GM21390 (cell line): Measurements from ENCODE around the gene NUDT17.
"Not testable (repeated sequence)": the region's sequence is repeated elsewhere in the genome, so short reads cannot be mapped to it uniquely, and the experiment has no call there.

Source experiments
- ATAC-seq: cut with Tn5 transposase; IDR thresholded peaks from one replicate; pipeline ENCODE4 v1.9.1; 2021; ENCODE audit not compliant: unreplicated experiment

The NUDT17 gene

DNA sequence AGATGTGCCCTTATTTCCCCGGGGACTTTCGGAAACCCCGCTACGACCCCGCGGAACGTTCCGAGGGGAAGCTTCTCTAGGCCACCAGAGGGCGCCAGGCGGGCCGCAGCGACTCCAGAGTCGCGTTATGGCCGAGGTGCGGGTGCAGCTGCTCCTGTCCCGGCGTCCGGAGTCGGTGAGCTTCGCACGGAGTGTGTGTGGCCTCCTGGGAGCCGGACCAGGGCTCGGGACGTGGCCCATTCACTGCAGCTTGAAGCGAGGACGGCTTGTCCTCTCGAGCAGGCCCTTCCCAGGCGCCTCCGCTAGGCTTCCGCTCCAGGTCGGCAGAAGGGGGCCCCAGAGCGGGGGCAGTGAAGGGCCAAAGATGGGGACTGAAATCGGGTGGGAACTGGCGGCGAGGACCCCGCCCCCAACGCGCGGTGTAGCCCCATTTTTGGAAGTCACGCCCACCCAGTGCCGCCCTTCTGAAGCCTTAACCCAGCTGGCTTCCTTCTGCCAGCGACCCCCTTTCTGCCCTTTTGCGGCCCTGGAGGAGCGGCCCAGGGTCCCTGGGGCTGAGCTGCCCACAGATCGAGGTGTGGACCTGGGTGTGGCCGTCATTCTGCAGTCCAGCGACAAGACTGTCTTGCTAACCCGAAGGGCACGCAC lies at the start of gene NUDT17:
NUDT17 (plus strand) TSS at position 117 of the 648 bp plus-strand sequence; CDS start at position 128, 11 bp downstream.
- peak; percentile 59 for ATAC-seq

- ATAC-seq: no peak
Observed at GRCh38 chr1:145796753-145797152, 48.7 kb upstream of the NUDT17 start.

DNA sequence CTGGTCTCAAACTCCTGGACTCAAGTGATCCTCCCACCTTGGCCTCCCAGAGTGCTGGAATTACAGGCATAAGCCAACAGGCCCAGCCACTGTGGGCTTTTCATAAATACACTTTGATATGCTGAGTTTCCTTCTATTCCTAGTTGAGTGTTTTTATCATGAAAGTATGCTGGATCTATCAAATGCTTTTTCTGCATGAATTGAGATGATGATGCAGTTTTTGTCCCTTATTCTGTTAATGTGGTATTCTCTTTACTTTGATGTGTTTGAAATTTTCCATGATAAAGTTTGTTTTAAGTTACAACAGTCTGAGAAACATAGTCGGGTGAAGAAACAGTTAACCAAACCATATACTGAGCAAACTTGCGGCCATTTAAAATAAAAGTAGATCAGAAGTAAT lies 45.6 kb upstream of the NUDT17 start:
- ATAC-seq: no peak

DNA sequence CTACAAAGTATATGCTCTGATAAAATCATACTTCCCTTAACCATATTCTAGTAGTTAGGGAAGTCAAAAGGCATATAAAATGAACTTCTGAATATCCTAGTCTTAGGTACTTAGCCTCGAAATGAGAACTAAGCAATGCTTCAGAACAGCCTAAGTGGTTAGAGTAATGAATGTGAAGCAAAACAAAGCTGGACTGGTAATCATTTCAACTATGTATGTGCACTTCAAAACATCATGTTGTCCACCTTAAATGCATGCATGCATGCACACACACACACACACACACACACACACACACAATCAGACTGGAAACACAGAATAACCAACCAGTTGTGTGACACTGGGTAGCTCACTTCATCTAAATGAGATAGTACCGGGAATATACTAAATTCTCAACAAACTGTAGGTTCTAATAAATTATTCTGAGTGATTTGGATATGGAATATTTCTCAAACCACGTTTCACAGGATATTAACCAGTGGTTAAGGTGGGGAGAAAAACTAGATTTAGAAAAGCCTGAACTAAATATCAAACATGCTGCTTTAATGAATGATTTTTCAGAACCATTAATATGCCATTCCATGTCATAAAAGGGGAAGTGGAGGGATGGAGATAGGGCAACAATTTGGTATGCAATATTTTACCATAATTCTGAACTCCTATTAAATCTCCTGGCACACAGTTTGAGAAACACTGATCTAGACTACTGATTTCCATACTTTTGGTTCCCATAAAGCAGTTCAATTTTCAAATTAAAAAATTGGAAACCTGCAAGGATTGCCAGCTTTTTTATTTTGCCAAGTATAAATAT lies 41.0 kb upstream of the NUDT17 start:
- no peak for ATAC-seq

DNA sequence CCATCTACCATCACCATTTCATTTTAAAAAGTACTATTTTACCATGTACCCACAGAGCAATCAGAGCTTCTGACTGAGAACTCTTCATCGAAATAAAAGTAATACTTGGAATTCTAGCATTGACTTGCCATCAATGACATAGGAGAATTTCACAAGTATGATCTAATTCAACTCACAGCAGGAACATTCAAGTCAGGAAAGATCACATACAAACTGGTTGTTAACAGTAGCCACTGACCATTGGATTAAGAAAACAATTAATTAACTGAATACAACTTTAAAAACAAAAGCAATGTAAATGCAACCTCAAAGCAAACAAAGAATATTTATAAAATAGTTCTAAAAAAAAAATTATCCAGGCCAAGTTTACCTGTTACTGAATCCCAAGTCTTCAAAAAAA lies 40.4 kb upstream of the NUDT17 start:
- ATAC-seq: no peak

DNA sequence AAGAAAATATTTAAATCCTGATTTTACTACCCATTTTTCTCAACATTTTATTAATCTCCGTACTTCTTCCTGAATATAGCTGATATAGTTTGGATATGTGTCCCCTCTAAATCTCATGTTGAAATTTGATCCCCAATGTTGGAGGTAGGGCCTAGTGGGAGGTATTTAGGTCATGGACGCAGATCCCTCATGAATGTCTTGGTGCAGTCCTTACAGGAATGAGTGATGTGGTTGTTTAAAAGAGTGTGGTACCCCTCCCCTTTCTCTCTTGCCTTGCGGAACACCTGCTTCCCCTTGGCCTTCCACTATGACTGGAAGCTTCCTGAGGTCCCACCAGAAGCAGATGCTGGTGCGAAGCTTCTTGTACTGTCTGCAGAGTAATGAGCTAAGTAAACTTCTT lies 39.0 kb upstream of the NUDT17 start:
- no peak for ATAC-seq

GRCh38 chr1:145806844-145807243 lies 38.6 kb upstream of the NUDT17 start:
- ATAC-seq: no peak

- not testable (repeated sequence) for ATAC-seq
Observed at GRCh38 chr1:145812977-145813810, 32.2 kb upstream of the NUDT17 start.

DNA sequence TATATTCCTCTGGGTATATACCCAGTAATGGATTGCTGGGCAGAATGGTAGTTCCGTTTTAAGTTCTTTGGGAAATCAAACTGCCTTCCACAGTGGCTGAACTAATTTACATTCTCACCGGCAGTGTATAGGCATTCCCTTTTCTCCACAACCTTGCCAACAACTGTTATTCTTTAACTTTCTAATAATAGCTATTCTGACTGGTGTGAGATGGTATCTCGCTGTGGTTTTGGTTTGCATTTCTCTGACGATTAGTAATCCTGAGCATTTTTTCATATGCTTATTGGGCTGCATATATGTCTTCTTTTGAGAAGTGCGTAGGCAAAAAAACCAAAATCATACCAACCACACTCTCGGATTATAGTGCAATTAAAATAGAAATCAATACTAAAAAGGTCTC lies 27.3 kb upstream of the NUDT17 start:
- not testable (repeated sequence) for ATAC-seq

DNA sequence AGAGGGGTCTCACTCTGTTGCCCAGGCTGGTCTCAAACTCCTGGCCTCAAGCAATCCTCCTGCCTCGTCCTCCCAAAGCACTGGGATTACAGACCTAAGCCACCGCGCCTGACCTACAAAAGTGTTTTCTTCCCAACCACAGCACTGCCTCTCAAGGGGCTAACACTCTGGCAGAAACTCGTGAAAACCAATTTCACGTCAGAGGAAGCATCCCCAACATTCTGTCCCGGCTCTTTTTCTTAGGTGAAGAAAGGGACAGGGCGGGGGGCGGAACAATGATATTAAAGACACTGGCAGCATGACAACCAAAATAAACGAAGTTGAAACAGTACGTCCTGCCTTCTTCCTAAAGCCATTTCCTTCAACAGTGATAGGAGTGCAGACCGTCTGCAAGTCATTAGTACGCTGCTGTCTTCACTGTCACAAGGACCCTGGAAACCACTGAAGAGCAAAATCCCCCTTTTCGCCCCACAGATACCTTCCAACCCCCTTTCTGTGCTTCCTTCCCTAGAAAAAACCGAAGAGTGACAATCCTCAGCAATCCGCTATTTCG lies 22.6 kb upstream of the NUDT17 start:
- not testable (repeated sequence) for ATAC-seq

DNA sequence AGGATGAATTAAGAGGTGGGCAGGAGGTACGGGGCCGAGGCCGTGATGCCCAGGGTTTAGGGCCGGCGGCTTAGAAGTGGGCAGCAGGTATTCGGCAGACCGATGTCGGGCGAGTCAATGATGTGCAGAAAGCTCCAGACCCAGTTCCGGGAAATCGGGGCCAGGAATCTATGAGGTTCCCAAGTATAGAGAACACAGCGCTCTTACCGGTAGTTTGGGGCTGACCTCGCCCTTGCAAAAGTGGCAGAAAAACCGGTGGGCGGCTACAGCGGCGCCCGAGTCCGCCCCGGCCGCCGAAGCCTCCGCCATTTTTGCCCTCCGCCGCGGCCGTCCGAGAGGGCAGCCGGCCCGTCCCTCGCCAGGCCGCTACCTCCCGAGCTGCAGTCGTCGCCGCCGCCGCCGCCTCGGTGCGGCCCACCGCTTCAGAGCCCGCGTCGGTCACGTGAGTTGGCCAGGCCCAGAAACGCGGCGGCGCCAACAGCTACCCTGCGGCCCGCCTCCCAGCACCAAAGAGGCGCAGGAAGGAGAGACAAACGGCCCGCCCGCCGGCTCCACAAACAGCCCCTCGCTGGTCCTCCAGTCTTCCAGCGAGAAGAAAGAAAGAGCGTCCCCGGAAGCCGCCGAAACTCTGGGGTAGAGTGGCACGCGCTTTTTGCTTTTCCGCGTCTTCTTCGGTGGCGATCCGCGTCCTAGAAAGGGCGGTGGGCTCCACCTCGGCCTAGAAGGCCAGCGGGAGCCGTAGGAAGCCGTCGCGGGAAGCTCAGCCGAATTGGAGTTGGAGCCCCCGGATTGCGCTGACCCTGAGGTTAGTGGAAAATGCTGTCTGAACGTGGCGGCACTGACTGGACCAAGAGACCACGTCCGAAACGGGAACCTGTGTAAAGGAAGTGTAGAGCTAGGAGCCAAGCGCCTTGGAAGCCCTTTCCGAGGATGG lies 21.6 kb upstream of the NUDT17 start, which contains the start of the genes POLR3C and RNF115:
POLR3C (plus strand) TSS at position 636 of the 934 bp plus-strand sequence. CDS start 1,577 bp downstream, outside the sequence.
RNF115 (minus strand) TSS at position 531 of the 934 bp plus-strand sequence; CDS start at position 309, 222 bp downstream.
- ATAC-seq: peak; percentile 83

GRCh38 chr1:145824499-145824842 lies 21.0 kb upstream of the NUDT17 start:
- no peak for ATAC-seq

DNA sequence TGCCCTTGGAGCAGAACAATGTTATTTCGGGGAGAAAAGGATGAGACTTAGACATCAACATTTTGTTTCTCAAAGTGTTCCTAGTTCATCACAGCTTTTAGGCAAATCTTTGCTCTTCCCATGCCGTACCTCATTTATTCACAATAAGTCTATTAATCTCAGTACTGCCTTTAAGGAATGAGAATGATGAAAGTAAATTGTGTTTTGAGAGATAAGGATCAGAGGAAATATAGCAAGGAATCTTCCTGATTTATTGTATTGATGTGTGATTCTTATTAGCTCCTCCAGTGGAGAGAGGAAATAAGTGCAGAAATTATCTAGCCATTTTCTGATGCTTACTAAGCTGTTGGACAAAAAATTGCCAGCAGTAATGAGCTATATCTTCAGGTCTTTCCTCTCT lies 19.4 kb upstream of the NUDT17 start:
- no peak for ATAC-seq

DNA sequence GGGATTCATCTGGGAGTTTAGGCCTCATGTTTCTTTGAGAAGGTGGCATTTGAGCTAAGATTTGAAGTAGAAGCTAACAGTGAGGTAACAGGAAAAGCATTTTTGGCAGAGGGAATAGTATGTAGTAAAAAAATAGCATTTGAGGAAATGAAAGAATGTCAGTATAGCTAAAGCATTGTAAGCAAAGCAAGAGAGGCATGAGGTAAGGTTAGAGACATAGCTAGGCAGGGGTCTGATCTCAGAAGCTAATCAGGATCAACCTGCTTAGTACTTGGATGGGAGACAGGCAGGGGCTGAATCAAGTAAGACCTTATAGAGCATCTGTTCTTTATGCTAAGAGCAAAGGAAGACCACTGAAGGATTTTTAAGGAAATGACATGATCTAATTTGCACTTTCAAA lies 17.5 kb upstream of the NUDT17 start:
- ATAC-seq: no peak

DNA sequence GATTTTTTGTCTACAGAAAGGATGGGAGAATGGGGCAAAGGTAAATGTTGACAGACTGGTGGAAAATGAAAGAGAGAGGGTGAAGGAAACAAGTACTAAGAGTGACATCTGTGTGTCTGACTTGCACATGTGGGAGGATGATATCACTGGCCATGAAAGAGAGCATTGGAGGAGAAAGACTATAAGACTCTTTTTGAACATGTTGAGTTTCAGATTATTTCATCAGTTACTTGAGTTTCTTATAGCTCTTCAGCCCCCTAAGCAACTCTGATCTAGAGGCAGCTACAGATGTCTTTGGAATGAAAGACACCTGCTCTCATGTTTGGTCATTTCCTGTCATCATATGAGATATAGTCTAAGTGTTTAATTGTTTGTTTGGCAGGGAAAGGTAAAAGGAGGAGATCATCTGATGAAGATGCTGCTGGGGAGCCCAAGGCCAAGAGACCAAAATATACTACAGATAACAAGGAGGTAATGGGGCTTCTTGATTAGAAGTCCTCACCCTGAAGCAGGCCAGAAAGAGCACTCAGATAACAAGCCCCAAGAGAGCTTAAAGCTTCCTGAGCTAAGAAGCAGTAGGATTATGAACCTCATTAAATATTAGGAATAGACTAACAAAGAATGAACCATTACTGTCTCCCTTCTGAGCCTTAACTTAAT lies 16.9 kb upstream of the NUDT17 start:
- no peak for ATAC-seq

DNA sequence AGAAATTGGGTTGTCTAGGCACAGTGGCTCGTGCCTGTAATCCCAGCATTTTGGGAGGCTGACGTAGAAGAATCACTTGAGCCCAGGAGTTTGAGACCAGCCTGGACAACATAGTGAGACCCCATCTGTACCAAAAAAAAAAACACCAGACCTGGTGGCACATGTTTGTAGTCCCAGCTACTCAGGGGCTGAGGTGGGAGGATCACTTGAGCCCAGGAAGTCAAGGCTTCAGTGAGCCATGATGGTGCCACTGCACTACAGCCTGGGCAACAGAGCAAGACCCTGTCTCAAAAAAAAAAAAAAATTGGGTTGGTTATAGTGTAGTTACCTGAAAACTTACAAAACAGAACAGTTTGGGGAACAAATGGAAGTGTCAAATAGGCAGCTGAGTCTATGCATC lies 14.6 kb upstream of the NUDT17 start:
- not testable (repeated sequence) for ATAC-seq

DNA sequence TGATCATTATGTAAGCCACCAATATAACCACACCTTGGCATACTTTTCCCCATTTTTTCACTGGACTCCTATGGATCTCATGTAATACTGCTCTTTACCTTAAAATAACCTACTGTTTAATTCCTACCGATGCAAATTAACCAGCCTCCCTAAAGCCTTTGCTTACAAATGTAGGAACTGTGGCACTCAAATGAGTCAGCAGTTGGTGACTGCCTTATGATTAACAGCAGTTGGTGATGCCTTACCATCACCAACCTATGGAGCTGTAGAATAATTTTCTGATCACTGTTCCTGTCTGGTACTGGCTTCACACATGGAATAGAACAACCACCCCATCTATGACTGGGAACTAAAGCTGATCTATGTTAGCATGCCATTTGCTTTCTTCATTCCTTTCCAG lies 7.8 kb upstream of the NUDT17 start:
- ATAC-seq: no peak

GRCh38 chr1:145843031-145843430 lies 2.4 kb upstream of the NUDT17 start:
- no peak for ATAC-seq

GRCh38 chr1:145845144-145845513 lies 301 bp upstream of the NUDT17 start:
- ATAC-seq: peak; percentile 83

GRCh38 chr1:145846201-145846612 lies 777 bp downstream of the NUDT17 start:
- no peak for ATAC-seq
